Brain microvascular endothelial cell (primary cell): ENCODE measurements around the gene TCIRG1.

ENCODE experiments used
- DNase-seq: peaks from one replicate; pipeline ENCODE4 v3.0.0-alpha.2; 2020
- H3K27ac ChIP-seq: fragments of 250-450 bp; sonication (Bioruptor Pico); 2 replicates; pipeline ENCODE4 v1.5.1; 2020; ENCODE audit warnings: mild to moderate bottlenecking, moderate library complexity
- H3K27me3 ChIP-seq: fragments of 250-450 bp; sonication (Bioruptor Pico); replicated peaks from 2 replicates; pipeline ENCODE4 v1.5.1; 2020; ENCODE audit warnings: mild to moderate bottlenecking
- H3K36me3 ChIP-seq: fragments of 250-450 bp; sonication (Bioruptor Pico); replicated peaks from 2 replicates; pipeline ENCODE4 v1.5.1; 2020; ENCODE audit warnings: mild to moderate bottlenecking
- H3K4me3 ChIP-seq: 2 replicates; pipeline ENCODE4 v1.5.1; 2011; ENCODE audit warnings: low read depth, mild to moderate bottlenecking, control low read depth, low read length, moderate library complexity
- CTCF ChIP-seq: IDR thresholded peaks from 2 replicates; pipeline ENCODE4 v1.5.1; 2011; ENCODE audit warnings: low read depth, mild to moderate bottlenecking, moderate library complexity, low read length, control low read depth, inconsistent platforms; ENCODE audit errors: missing control alignments
- in situ Hi-C: cut with HindIII; loops from 2 replicates; pipeline ENCODE4 v1.10.0; 2017; ENCODE audit warnings: low sequenced_read_pairs, low pct_ligation_motif_present

The TCIRG1 gene

GRCh38 chr11:68025047-68025446, 13.8 kb upstream of the TCIRG1 start:
- no peak overlapping the region for H3K27ac ChIP-seq
- no peaks in the 10 kb centered on the region for H3K36me3 ChIP-seq
- H3K4me3 ChIP-seq, result no peak overlapping the region
- no peak for DNase-seq
- peak; percentile 30 for TF ChIP-seq CTCF
- H3K27me3 ChIP-seq, result no peaks in the 10 kb centered on the region
- in situ Hi-C loops, result no loop called here

- in situ Hi-C loops, result no loop called here
- Histone ChIP-seq H3K27me3 (no peaks in the 10 kb centered on the region), H3K36me3 (no peaks in the 10 kb centered on the region), H3K27ac (no peak overlapping the region), H3K4me3 (no peak overlapping the region)
- no peak for DNase-seq
- no peak for TF ChIP-seq CTCF
Measured at GRCh38 chr11:68026391-68027105, 12.3 kb upstream of the TCIRG1 start.

- in situ Hi-C loops, result no loop called here
- TF ChIP-seq CTCF, result no peak
- H3K36me3 ChIP-seq, result no peaks in the 10 kb centered on the region
- H3K27ac ChIP-seq, result peak overlapping the region; percentile 93
- H3K4me3 ChIP-seq, result no peak overlapping the region
- no peak for DNase-seq
- no peaks in the 10 kb centered on the region for H3K27me3 ChIP-seq
Measured at GRCh38 chr11:68027667-68028066, 11.2 kb upstream of the TCIRG1 start.

GRCh38 chr11:68028802-68029545, 9.9 kb upstream of the TCIRG1 start:
- Histone ChIP-seq H3K27me3 (no peaks in the 10 kb centered on the region), H3K36me3 (peaks cover 10% of the 10 kb centered on the region), H3K27ac (peak overlapping the region; percentile 93), H3K4me3 (no peak overlapping the region)
- DNase-seq, result no peak
- TF ChIP-seq CTCF, result no peak
- in situ Hi-C loops, result no loop called here

GRCh38 chr11:68030318-68031143, 8.3 kb upstream of the TCIRG1 start, which contains the start of gene NDUFS8:
Gene NDUFS8 (plus strand): TSS chr11:68030681. CDS start chr11:68032152, 1,471 bp downstream.
- peak; percentile 99 for DNase-seq
- in situ Hi-C loops, result no loop called here
- H3K27me3 ChIP-seq, result no peaks in the 10 kb centered on the region
- peak within 1 kb of the TSS; percentile 93 for H3K4me3 ChIP-seq
- H3K27ac ChIP-seq, result peak within 1 kb of the TSS; percentile 63
- H3K36me3 ChIP-seq, result peaks cover 14% of the 10 kb centered on the region
- TF ChIP-seq CTCF, result no peak
